DMS53 treated with DMSO at 0.1 percent for 48 hours (cell line): ENCODE measurements around the gene NFE2L1.
A peak's percentile ranks its signal among the peaks of the same experiment; 100 is the strongest.
"Not testable (repeated sequence)": the region's sequence is repeated elsewhere in the genome, so short reads cannot be mapped to it uniquely, and the experiment has no call there.

ENCODE experiments used
- DNase-seq: peaks from one replicate; lab custom pipeline; 2025; ENCODE audit not compliant: unreplicated experiment; lab: John Stamatoyannopoulos, UW

NFE2L1 gene

GRCh38 chr17:48023400-48024148 lies 24.6 kb upstream of the NFE2L1 start:
- DNase-seq, result peak; percentile 67

GRCh38 chr17:48024149-48025039 lies 23.8 kb upstream of the NFE2L1 start:
- peak; percentile 69 for DNase-seq

GRCh38 chr17:48025040-48025903 lies 22.9 kb upstream of the NFE2L1 start:
- peak; percentile 99 for DNase-seq

GRCh38 chr17:48025904-48026501 lies 22.2 kb upstream of the NFE2L1 start:
- DNase-seq, result no peak

GRCh38 chr17:48026502-48027321 lies 21.4 kb upstream of the NFE2L1 start:
- DNase-seq, result peak; percentile 91

- no peak for DNase-seq
Measured at GRCh38 chr17:48027322-48027981, 20.7 kb upstream of the NFE2L1 start.

GRCh38 chr17:48028736-48029135 lies 19.4 kb upstream of the NFE2L1 start:
- DNase-seq, result no peak

- DNase-seq, result no peak
Measured at GRCh38 chr17:48030531-48030930, 17.6 kb upstream of the NFE2L1 start.

- no peak for DNase-seq
Measured at GRCh38 chr17:48031966-48032365, 16.2 kb upstream of the NFE2L1 start.

- DNase-seq, result not testable (repeated sequence)
Measured at GRCh38 chr17:48034734-48035133, 13.4 kb upstream of the NFE2L1 start.

- DNase-seq, result no peak
Measured at GRCh38 chr17:48036693-48037035, 11.5 kb upstream of the NFE2L1 start.

GRCh38 chr17:48037036-48037837 lies 10.9 kb upstream of the NFE2L1 start, which contains the start of gene COPZ2:
Gene COPZ2, minus strand, starts transcription at chr17:48037797. Its CDS starts 20 bp downstream, at chr17:48037777.
- DNase-seq, result peak; percentile 44

GRCh38 chr17:48037838-48038323 lies 10.3 kb upstream of the NFE2L1 start:
- DNase-seq, result no peak

GRCh38 chr17:48038687-48039086 lies 9.5 kb upstream of the NFE2L1 start:
- no peak for DNase-seq

GRCh38 chr17:48043176-48043575 lies 5.0 kb upstream of the NFE2L1 start:
- no peak for DNase-seq

- DNase-seq, result no peak
Measured at GRCh38 chr17:48044851-48045250, 3.3 kb upstream of the NFE2L1 start.

GRCh38 chr17:48045316-48046001 lies 2.7 kb upstream of the NFE2L1 start:
- no peak for DNase-seq

GRCh38 chr17:48046296-48046695 lies 1.9 kb upstream of the NFE2L1 start:
- no peak for DNase-seq
